OCI-LY3 (cell line): ENCODE measurements around the gene MBD2.
A peak's percentile ranks its signal among the peaks of the same experiment; 100 is the strongest.

Experiments used
- H2AFZ ChIP-seq: fragments of 200-600, 300-600 bp; shearing (Covaris generic); 2 replicates; pipeline ENCODE4 v1.6.0; 2014; ENCODE audit warnings: antibody characterized with exemption, low read depth, low read length
- H3K27ac ChIP-seq: fragments of 200-600, 300-600 bp; sonication (generic); 2 replicates; pipeline ENCODE4 v1.5.1; 2014; ENCODE audit warnings: mild to moderate bottlenecking, low read length, moderate library complexity, mixed read lengths
- H3K27me3 ChIP-seq: fragments of 200-600, 300-600 bp; sonication (generic); 2 replicates; pipeline ENCODE4 v1.6.1; 2014; ENCODE audit warnings: low read depth, low read length, mixed read lengths
- H3K36me3 ChIP-seq: fragments of 200-600, 300-600 bp; sonication (generic); replicated peaks from 2 replicates; pipeline ENCODE3; 2014; ENCODE audit warnings: low read depth, low read length, mixed read lengths
- H3K4me1 ChIP-seq: fragments of 300-600, 200-600 bp; sonication (generic); 2 replicates; pipeline ENCODE4 v1.6.1; 2014; ENCODE audit warnings: low read length, mixed read lengths
- H3K4me2 ChIP-seq: fragments of 200-600, 300-600 bp; sonication (generic); 2 replicates; pipeline ENCODE4 v1.6.1; 2014; ENCODE audit warnings: low read length, mixed read lengths
- H3K4me3 ChIP-seq: fragments of 300-600, 200-600 bp; sonication (generic); 2 replicates; pipeline ENCODE4 v1.5.1; 2014; ENCODE audit warnings: antibody characterized with exemption, mild to moderate bottlenecking, low read length, moderate library complexity
- H3K79me2 ChIP-seq: fragments of 300-600, 200-600 bp; shearing (Covaris generic); 2 replicates; pipeline ENCODE4 v1.6.1; 2014; ENCODE audit warnings: mild to moderate bottlenecking, low read length, mixed read lengths
- H3K9ac ChIP-seq: fragments of 300-600, 200-600 bp; shearing (Covaris generic); 2 replicates; pipeline ENCODE4 v1.6.0; 2014; ENCODE audit warnings: mild to moderate bottlenecking, low read length, moderate library complexity
- H3K9me3 ChIP-seq: fragments of 200-600, 300-600 bp; shearing (Covaris generic); 2 replicates; pipeline ENCODE4 v1.6.1; 2014; ENCODE audit warnings: low read length, mixed read lengths; ENCODE audit not compliant: insufficient read depth
- H4K20me1 ChIP-seq: fragments of 200-600, 300-600 bp; sonication (generic); 2 replicates; pipeline ENCODE4 v1.6.1; 2016; ENCODE audit warnings: low read length, mixed read lengths; ENCODE audit not compliant: insufficient read depth
- CTCF ChIP-seq: fragments of 200-600, 300-600 bp; sonication (generic); IDR thresholded peaks from 2 replicates; pipeline ENCODE4 v1.5.1; 2014; ENCODE audit warnings: antibody characterized with exemption, low read length, low read depth
- EZH2phosphoT487 ChIP-seq: fragments of 200-600 bp; shearing (Covaris generic); IDR thresholded peaks from 2 replicates; pipeline ENCODE4 v1.6.1; 2018; ENCODE audit warnings: antibody characterized with exemption, mixed run types, low read depth

The MBD2 gene

GRCh38 chr18:54147439-54147838, 77.0 kb downstream of the MBD2 start:
- Histone ChIP-seq H3K9me3 (no peaks in the 10 kb centered on the region), H4K20me1 (0 out of 2 replicates have a peak, but pooled peaks cover 4% of the 10 kb centered on the region), H3K79me2 (no peaks in the 10 kb centered on the region), H3K36me3 (peaks cover 32% of the 10 kb centered on the region), H2AFZ (no peak overlapping the region), H3K9ac (no peak overlapping the region), H3K27ac (no peak overlapping the region), H3K27me3 (no peaks in the 10 kb centered on the region), H3K4me2 (peak overlapping the region; percentile 27), H3K4me3 (no peak overlapping the region), H3K4me1 (peaks cover 34% of the 10 kb centered on the region)
- no peak for TF ChIP-seq CTCF
- TF ChIP-seq EZH2phosphoT487, result no peak

GRCh38 chr18:54141041-54141608, 83.3 kb downstream of the MBD2 start:
- TF ChIP-seq CTCF (no peak), EZH2phosphoT487 (no peak)
- no peak overlapping the region for H3K9ac ChIP-seq
- no peak overlapping the region for H3K4me3 ChIP-seq
- peaks cover 3% of the 10 kb centered on the region; the same call in 1 of the 2 replicates for H3K4me1 ChIP-seq
- H3K27me3 ChIP-seq, result no peaks in the 10 kb centered on the region
- H3K9me3 ChIP-seq, result no peaks in the 10 kb centered on the region
- H3K4me2 ChIP-seq, result no peak overlapping the region
- H2AFZ ChIP-seq, result no peak overlapping the region
- H3K36me3 ChIP-seq, result peaks cover 14% of the 10 kb centered on the region
- H3K27ac ChIP-seq, result no peak overlapping the region
- H4K20me1 ChIP-seq, result no peaks in the 10 kb centered on the region
- H3K79me2 ChIP-seq, result no peaks in the 10 kb centered on the region

DNA sequence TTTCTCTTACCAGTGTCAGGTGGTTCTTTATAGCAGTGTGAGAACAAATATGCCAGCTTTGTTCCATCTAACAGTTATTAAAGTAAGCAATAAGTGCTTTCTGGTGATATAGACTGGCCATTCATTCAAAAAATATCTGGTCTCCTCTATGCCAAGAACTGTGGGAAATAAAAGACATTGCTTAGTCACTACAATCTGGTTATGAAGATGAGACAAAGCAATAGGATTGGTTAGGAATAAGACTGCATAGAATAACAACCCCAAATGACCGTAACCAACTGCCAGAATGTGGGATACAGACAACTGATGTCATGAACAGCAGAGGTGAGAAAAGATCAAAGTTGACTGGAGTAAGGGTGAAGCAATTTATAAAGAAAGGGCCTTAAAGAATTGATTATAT, 83.8 kb downstream of the MBD2 start:
- H4K20me1 ChIP-seq, result no peaks in the 10 kb centered on the region
- no peak overlapping the region for H3K27ac ChIP-seq
- H3K27me3 ChIP-seq, result no peaks in the 10 kb centered on the region
- peaks cover 14% of the 10 kb centered on the region for H3K36me3 ChIP-seq
- H3K4me1 ChIP-seq, result peaks cover 3% of the 10 kb centered on the region; the same call in 1 of the 2 replicates
- H3K4me3 ChIP-seq, result no peak overlapping the region
- no peak overlapping the region for H3K9ac ChIP-seq
- H3K79me2 ChIP-seq, result no peaks in the 10 kb centered on the region
- H2AFZ ChIP-seq, result no peak overlapping the region
- TF ChIP-seq EZH2phosphoT487 (no peak), CTCF (no peak)
- H3K4me2 ChIP-seq, result no peak overlapping the region
- H3K9me3 ChIP-seq, result no peaks in the 10 kb centered on the region

DNA sequence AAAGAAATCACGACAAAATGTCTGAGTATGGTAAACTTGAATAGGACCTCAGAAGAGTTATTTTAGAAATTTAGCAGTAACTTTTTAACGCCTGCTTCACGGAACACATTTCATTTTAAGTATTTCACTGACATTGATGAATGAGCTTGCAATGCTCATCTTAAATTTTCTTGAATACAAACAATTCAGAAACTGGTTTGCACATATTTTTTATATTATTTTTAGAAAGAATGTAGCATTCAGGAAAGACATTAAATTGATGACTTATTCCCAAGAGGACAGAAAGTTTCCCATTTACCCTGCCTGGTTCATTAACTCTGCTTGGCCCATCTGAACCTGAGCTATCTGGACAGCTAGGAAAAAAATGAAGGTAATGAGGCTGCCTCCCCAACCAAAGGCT, 89.3 kb downstream of the MBD2 start:
- TF ChIP-seq EZH2phosphoT487 (no peak), CTCF (no peak)
- no peak overlapping the region for H3K27ac ChIP-seq
- no peaks in the 10 kb centered on the region for H3K27me3 ChIP-seq
- H3K36me3 ChIP-seq, result no peaks in the 10 kb centered on the region
- H3K4me2 ChIP-seq, result no peak overlapping the region
- no peaks in the 10 kb centered on the region for H3K9me3 ChIP-seq
- no peak overlapping the region for H2AFZ ChIP-seq
- H3K9ac ChIP-seq, result no peak overlapping the region
- H3K4me1 ChIP-seq, result peaks cover 3% of the 10 kb centered on the region; the same call in 1 of the 2 replicates
- H4K20me1 ChIP-seq, result no peaks in the 10 kb centered on the region
- no peaks in the 10 kb centered on the region for H3K79me2 ChIP-seq
- H3K4me3 ChIP-seq, result no peak overlapping the region
